NCI-H2107 treated with DMSO at 0.1 percent for 48 hours (cell line): ENCODE measurements around the gene BACE2.

ENCODE experiments used
- DNase-seq: peaks from one replicate; lab custom pipeline; 2025; ENCODE audit not compliant: unreplicated experiment; lab: John Stamatoyannopoulos, UW

The BACE2 gene

DNA sequence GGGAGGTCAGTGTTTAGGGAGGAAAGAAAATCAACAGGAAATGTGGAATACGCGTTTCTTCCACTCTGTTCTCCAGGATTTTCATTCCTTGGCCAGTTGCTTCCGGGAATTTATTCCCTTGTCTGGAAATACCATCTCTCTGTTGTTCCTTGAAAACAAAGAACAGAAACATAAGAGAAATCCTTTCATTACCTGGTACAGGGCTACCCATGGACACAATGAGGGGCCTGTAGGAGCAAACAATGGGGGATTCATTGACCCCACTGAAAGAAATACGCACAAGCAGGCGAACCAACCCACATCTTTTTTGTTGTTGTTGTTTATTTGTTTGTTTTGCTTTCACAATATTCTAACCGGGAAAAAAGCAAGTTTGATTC, 20.0 kb upstream of the BACE2 start:
- DNase-seq, result no peak

DNA sequence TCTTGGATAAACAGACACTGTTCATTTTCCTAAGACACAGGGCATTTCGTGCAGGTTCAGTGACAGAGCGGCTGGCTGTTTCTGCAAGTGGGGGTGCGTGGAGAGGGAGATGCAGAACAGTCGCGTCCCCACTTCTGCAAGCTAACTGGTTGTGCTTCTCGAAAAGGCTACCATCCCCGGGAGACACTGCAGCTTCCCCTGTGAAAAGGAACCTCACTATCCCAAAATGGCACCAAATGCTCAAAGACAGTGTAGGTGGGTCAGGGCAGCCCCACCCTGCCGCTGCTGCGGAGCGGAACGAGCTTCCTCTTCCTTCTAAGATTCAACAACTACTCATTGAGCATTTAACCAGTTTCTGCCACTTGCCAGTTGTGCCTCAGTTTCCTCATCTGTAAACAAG, 19.2 kb upstream of the BACE2 start:
- DNase-seq, result no peak

DNA sequence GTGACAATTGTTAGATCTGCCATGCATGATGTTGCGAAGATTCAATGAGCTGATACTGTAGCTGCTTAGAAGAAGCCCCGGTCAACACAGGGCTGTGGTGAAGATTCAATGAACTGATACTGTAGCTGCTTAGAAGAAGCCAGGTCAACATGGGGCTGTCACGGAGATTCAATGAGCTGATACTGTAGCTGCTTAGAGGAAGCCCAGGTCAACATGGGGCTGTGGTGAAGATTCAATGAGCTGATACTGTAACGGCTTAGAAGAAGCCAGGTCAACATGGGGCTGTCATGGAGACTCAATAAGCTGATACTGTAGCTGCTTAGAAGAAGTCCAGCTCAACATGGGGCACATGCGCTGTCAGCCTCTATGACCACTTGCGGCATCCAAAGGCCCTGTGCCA, 18.8 kb upstream of the BACE2 start:
- DNase-seq, result no peak

DNA sequence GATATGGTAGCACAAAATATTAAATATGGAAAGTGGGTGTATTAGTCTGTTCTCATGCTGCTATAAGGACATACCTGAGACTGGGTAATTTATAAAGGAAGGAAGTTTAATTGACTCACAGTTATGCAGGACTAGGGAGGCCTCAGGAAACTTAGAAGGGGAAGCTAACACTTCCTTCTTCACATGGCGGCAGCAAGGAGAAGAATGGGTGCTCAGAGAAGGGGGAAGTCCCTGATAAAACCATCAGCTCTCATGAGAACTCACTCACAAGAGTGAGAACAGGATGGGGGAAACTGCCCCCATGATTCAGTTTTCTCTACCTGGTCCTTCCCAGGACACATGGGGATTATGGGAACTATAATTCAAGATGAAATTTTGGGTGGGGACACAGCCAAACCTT, 15.8 kb upstream of the BACE2 start:
- DNase-seq, result no peak

DNA sequence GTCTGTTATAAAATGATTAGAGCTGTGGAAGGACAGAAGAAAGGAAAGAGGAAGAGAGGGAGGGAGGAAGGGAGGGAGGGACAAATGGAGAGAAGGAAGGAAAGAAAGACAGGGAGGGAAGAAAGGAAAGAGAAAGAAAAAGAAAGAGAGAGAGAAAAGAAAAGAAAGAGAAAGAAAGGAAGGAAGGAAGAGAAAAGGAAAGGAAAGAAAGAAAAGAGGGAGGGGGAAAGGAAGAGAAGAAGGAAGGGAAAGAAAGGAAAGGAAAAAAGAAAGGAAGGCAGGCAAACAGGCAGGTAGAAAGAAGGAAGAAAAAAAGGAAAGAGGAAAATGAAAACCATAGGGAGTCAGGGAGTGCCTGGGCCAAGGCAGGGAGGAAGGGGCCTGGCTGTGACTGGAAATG, 14.5 kb upstream of the BACE2 start:
- no peak for DNase-seq

DNA sequence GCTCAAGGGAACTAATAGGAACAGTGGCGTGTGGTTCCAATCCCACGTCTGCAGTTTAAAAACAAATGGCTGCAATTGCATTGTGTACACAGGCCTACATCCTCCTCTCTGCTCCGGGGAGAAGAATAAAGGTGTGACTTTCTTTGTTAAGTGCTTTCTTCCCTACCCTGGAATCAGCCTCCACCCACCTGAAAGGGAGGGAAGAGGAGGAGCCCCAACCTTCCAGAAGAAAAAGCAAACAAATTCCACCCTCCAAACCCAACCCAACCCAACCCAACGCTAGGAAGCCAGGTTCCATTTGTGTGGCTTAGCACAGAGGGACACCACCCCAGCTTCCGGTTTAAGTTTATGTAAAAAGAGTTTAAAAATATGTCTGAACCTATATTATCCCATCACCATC, 11.8 kb upstream of the BACE2 start:
- DNase-seq, result no peak

DNA sequence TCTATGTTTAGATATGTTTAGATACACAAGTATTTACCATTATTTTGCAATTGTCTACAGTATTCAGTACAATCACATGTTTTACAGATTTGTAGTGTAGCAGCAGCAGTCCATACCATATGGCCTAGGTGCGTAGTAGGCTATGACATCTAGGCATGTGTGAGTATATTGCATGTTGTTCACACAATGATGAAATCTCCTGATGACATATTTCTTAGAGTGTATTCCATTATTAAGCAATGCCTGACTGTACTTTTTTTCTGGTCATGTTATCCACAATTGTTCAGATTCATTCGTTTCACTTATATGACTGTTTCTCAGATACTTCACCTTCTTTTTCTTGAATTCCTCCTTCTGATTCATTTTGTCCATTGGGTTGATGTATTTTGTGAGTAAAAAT, 9.9 kb upstream of the BACE2 start:
- DNase-seq, result no peak

DNA sequence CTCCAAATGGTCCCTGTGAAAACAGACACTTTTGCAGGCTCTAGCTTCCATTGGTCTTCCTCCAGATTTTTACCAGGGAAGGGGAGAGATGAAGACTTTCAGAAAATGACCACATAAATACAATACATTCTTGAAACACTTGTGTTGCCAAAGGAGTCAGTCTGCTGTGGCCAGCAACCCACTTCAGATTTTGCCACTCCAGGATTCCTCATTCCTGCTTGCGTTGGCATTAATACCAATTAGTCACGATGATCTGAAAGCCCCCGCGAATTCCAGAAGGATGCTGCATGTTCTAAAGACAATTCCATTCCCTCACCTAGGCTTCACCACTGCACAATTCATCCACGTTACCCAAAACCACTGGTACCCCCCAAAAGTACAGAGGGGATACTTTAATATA, 7.9 kb upstream of the BACE2 start:
- no peak for DNase-seq

DNA sequence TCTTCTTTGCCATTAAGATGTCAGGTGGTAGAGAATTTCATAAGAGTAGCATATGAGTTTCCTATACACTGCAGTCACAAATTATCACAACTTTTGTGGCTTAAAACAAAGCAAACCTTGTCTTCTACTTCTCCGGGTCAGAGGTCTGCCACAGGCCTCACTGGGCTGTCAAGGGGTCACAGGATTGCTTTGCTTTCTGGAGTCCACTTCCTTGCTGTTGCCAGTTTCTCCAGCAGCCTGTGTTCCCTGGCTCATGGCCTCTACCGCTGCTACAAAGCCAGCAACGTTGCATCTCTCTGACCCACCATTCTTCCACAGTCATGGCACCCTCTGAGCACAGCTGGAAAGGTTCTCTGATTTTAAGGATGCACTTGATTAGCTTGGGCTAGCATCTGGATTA, 6.5 kb upstream of the BACE2 start:
- no peak for DNase-seq

DNA sequence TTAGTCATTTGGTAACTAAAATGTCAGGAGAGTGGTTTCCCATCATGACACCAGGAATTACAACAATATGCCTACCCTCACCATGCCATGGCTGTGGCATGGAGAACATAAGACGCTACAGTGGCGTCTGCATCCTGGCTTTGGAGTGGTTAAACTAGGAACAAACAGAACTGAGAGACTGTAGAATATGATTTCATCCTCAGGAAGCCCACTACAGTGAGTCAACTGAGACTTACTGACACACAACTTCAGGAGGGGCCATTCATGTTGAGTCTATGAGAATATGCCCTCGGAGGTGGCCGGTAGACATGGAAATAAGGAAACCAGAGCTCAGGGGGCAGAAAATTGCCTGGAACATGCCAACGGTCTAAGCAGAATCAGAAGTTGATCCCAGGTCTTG, 5.9 kb upstream of the BACE2 start:
- DNase-seq, result no peak

DNA sequence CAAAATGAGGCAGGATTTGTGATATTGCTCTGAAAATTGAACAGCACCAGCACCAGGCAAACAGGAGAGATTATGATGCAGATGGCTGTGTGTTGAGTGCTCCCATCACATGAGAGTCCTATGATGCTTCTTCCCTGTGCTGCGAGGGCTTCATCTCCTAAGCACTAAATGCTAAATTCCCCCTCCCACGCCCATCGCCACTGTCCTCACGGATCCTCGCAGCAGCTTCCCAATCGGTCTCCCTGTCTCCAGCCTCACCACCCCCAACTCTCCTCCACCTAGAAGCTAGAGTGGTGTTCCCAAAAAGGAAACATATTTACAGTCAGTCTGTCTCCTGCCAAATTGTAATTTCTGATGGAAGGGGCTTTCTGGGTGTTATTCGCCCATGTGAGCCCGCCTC, 4.9 kb upstream of the BACE2 start:
- no peak for DNase-seq

DNA sequence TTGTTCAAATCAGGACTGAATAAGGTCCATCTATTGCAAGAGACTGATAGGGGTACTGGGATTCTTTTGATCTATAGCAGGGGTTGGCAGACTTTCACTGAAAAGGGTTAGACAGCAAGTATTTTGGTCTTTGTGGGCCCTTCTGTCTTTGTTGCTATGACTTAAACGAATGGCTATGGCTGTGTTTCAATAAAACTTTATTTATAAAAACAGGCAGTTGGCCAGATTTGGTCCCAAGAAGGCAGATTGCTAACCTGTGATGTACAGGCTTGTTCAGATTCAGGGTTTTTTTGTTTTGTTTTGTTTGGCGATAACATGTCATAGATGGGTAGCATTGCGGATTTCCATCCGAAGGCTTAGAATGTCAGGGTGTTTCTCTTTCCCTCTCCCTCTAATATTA, 3.9 kb upstream of the BACE2 start:
- DNase-seq, result no peak

DNA sequence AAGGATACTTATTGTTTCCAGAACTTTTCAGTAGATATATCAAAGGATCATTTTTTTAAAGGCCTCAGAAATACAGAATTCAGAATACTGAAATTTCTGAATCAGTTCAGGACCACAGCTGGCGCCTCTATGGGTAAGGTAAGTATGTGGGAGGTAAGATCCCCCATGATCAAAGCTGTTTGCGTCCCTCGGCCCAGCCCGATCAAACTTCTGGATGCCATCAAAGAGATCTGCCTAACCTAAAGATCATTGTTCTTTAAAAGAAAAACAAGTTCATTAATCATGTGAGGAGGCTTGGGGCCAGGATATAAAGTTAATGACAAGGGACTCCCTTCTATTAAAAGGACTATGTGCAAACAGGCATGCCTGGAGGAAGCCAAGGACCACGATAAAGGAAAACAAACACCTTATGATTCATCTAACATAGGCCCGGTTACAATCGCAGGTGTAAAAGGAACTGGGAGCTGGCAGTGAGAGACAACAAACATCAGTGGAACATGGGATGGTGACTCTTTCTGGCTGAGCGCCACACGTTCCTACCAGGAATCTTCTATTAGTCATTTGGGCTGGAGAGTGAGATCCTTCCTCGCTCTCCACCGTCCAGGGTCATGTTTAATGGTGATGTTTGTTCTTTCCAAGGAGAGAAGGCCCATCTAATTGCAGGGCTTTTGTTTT, 2.8 kb upstream of the BACE2 start:
- no peak for DNase-seq

DNA sequence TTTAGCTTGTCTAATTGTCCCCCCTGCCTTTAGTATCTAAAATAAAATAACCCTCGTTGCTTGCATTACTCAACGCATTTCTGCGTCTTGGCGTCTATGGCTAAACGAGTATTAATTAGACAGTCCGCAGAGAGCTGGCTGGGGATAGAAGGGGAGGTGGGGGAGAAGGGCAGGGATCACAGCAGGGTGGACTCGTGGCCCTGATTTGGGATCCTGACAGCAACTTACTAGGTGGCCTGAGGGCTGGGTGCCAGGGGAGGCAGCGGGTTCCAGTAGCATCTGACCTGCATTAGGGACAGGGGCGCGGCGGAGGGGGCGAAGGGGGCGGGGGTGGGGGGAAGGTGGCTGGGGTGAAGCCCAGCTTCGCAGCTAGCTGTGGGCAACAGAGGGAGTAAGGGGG, 1.1 kb upstream of the BACE2 start:
- no peak for DNase-seq

DNA sequence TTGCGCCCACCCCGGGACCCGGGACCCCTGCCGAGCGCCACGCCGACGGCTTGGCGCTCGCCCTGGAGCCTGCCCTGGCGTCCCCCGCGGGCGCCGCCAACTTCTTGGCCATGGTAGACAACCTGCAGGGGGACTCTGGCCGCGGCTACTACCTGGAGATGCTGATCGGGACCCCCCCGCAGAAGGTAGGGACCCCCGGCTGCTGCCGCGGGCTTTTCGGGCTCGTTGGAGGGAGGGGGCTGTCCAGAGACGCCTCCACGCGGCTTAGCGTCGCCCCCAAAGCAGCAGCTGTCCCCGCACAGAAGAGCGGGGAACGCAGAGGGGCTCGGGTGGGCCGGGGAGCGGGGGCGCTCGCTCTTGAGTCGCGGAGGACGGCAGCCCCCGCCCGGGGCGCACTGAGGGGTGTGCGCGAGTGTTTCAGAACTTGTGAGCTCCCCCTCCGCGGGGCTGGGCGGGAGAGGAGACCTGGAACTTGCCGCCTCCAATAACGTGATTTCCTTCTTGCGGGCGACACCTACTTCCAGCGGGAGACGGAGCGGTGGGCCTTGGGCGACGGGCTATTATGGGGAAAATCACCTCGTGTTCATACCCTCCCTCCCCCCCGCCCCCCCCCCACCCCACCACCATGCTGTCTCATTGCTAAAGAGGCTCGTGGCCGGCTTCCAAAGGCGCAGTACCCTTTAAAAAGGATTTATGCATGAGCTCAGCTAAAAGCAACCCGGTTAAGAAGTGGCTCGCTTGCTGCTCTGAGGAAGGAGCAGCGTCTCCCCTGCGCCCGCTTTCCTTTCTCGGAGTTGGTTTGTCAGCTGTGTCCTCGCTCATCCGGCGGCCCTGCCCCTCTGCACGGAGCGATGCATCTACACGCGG, 664 bp downstream of the BACE2 start:
- no peak for DNase-seq

DNA sequence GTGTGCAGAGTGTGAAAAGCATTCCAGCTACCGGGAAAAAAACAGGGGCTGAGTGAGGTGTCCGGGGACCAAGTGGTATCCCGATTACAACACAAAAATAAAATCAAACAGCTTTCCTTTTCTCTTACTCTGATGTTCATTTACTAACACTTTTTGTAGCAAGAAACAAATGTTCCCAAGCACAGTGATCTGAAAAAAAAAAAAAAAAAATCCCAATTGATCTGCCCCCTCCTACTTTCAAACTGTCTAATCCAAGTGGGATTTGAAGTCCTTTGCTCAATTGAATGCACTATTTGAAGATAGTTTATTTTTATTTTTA, 1.3 kb downstream of the BACE2 start:
- no peak for DNase-seq

DNA sequence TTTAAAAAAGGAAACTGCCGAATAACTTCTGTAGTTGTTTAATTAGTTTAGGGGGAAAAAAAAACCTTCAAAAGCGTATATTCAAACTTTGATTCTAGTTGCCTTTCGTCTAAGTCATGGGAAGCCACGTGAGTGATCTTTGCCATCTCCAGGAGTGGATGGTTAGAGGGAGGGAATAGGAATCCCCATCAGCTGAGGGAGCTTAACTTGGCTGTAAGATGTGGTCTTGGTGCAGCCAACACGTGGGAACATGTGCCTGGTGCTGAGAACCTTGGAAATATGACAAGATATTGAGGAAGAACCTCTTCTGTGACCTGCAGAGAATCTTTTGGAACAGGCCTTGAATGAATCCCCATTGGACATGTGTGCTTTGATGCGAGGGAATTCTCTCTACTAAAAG, 1.7 kb downstream of the BACE2 start:
- DNase-seq, result no peak

DNA sequence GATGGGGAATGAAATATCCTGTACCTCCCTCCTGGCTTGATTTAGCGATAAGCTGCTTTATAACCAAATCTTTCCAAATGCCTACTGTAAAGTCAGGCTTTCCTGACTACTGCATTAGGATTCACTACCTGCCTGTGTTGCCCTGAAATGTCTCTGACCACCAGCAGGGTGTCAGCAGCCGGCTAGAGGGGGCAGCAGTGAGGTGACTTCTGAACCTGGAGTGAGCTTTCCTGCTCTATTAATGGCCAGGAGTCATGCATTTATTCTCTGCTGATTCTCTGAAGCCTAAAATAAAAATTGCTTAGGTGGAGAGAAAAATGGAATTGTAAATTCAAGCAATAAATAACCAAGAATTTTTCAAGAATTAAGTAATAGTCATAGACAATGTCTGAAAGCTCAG, 2.5 kb downstream of the BACE2 start:
- peak; percentile 23 for DNase-seq

DNA sequence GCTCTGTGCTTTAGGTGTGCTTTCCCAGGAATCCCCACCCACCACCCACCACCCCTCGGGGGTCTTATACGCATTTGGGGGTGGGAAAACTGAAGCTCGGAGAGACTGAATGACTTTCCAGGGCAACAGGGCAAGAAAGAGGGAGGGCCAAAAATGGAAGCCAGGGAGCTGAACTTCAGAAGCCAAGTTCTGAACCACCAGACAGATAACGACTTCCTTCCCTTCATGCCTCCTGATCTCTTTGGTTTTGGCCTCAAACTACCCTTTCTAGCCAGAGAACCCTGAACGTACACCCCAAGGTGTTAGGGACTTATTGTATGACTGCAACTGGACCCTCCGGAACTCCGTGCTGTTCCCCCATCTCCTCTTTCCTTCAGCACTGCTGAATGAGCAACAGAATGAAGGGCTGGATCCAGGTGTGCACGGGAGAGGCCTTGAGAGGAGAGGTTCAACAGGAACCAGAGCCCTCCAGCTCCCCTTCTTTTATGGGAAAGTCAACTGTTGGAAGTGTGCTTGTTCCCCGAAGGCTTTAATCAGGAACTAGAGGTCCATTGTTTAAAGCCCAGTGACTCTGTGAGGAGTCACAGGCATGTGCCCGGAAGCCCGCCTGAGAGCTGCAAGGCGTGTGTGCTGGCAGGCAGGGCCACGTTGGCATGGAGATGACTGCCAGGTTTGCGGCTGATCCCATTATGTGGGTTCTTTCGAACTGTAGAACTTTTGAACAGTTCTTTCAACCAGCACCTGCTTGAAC, 3.1 kb downstream of the BACE2 start:
- DNase-seq, result peak; percentile 30

DNA sequence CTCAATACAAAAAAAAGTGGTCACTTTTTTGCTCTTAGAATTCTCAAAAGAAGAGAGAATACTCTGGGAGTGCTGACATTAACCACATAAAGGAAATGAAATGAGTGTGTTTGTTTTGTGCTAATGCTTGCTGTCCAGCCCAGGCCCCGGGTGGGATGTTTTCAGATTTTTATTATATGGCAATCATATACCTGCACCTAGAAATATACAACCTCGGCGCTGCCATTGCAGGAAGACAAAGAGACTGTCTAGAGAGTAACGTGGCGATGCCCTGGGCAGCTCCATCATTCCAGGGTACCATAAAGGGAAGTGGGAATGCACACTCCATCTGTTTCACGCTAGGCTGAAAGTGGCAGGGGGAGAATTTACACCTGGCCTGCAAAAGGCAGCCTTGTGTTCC, 7.1 kb downstream of the BACE2 start:
- no peak for DNase-seq

DNA sequence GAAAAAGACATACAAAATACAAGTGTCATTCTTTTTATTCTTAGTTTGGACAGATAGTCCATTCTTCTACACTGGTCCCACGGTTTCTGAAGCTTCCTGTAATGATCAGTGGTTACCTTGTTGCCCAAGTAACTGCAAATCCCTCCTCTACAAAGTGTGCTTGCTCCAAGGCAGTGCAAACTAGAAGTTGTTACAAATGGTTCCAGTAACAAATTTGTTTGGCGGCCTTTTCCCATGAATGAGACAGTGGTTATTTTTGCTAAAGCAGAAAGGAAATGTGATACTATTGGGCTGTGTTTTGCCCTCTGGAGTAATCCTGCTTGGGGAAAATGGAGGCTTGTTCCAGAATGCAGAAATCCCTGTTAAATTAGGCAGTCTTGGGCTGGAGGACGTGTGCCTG, 8.9 kb downstream of the BACE2 start:
- DNase-seq, result no peak

DNA sequence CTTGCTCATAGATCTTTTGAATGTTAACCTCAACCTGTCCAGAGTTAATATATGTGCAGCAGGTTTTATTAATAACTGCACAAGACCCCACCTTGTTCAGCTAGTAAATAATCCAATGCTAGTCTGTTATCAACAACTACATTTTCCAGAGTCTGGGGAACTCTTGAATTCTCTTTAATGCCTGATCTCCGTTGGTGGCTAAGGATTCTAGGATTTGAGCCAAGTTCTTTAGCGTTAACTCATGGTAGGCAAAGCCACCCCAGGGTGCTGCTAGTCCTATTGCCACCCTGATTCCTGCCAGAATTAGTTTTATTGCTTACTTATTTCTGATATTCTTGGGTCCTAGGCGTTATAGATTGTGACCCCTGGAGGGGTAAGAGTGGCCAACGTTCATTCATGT, 12.8 kb downstream of the BACE2 start:
- no peak for DNase-seq
